Activated naive CD4-positive, alpha-beta T cell treated with anti-CD3 and anti-CD28 coated beads for 36 hours (primary cell): ENCODE measurements around the gene KCNH2. TPM values are rescaled to one million over a fixed set of nuclear protein-coding genes. Genes with fewer than 3 reads are reported as not detected.

Experiments
- CTCF ChIA-PET: fragments of 350-600 bp; sonication (Branson Sonifier 250); formaldehyde crosslinking; loops from one replicate; lab custom pipeline; 2021; ENCODE audit warnings: antibody characterized with exemption; lab: Charles Lee
- DNase-seq: peaks from one replicate; pipeline ENCODE4 v3.0.0-alpha.2; 2020
- H3K27ac Mint-ChIP-seq: one replicate; pipeline ENCODE4 v1.8.0; 2021; ENCODE audit warnings: mild to moderate bottlenecking, mixed read lengths
- H3K27me3 Mint-ChIP-seq: one replicate; pipeline ENCODE4 v1.8.0; 2021; ENCODE audit warnings: low read depth, mixed read lengths
- H3K36me3 Mint-ChIP-seq: one replicate; pipeline ENCODE4 v1.8.0; 2021; ENCODE audit warnings: low read depth, mixed read lengths
- H3K4me1 Mint-ChIP-seq: one replicate; pipeline ENCODE4 v1.8.0; 2021; ENCODE audit warnings: low read depth, mixed read lengths
- H3K4me3 Mint-ChIP-seq: one replicate; pipeline ENCODE4 v1.8.0; 2021; ENCODE audit warnings: mild to moderate bottlenecking, moderate library complexity, mixed read lengths
- H3K9me3 Mint-ChIP-seq: one replicate; pipeline ENCODE4 v1.8.0; 2021; ENCODE audit warnings: mixed read lengths
- intact Hi-C: fragments of 100-400 bp; cut with micrococcal nuclease; formaldehyde crosslinking; loops from one replicate; pipeline ENCODE4 v1.15.1; 2023
- total RNA-seq, 2 experiments: library from RNA; stranded (reverse); gene quantifications; one replicate each; pipeline ENCODE4 v1.2.3, GENCODE V29; 2021

Gene KCNH2
- total RNA-seq, 2 experiments from 2014 or later: 0.17 to 0.19 TPM

GRCh38 chr7:150926066-150926465 lies 52.1 kb downstream of the KCNH2 start:
- no peak overlapping the region for H3K4me3 Mint-ChIP-seq
- H3K36me3 Mint-ChIP-seq: no peaks in the 10 kb centered on the region
- no peaks in the 10 kb centered on the region for H3K27me3 Mint-ChIP-seq
- no peak overlapping the region for H3K27ac Mint-ChIP-seq
- intact Hi-C loops: no loop called here
- H3K4me1 Mint-ChIP-seq: peaks cover 10% of the 10 kb centered on the region
- CTCF ChIA-PET: interaction anchor here (0.7 to 1.7 kb wide), 2 partner anchors 28 to 186 kb away, joined by 3 to 5 read pairs; no protein-coding TSS in a partner anchor
- H3K9me3 Mint-ChIP-seq: no peaks in the 10 kb centered on the region
- no peak for DNase-seq

- Mint-ChIP-seq H3K27ac (no peak overlapping the region), H3K4me3 (no peak overlapping the region), H3K4me1 (peaks cover 10% of the 10 kb centered on the region), H3K9me3 (no peaks in the 10 kb centered on the region), H3K27me3 (no peaks in the 10 kb centered on the region), H3K36me3 (no peaks in the 10 kb centered on the region)
- intact Hi-C loops: no loop called here
- CTCF ChIA-PET: interaction anchor here (1.1 kb wide), 1 partner anchor 26 kb away, joined by 3 read pairs; no protein-coding TSS in a partner anchor
- no peak for DNase-seq
Observed at GRCh38 chr7:150924369-150924781, 53.7 kb downstream of the KCNH2 start.

GRCh38 chr7:150923802-150924201 lies 54.3 kb downstream of the KCNH2 start:
- H3K4me3 Mint-ChIP-seq: no peak overlapping the region
- CTCF ChIA-PET: interaction anchor here (1.0 to 1.1 kb wide), 3 partner anchors 25 to 187 kb away, joined by 3 to 4 read pairs (median 3); no protein-coding TSS in a partner anchor
- no peaks in the 10 kb centered on the region for H3K27me3 Mint-ChIP-seq
- H3K36me3 Mint-ChIP-seq: no peaks in the 10 kb centered on the region
- peaks cover 10% of the 10 kb centered on the region for H3K4me1 Mint-ChIP-seq
- no peak for DNase-seq
- H3K9me3 Mint-ChIP-seq: no peaks in the 10 kb centered on the region
- intact Hi-C loops: no loop called here
- no peak overlapping the region for H3K27ac Mint-ChIP-seq

GRCh38 chr7:150923196-150923595 lies 54.9 kb downstream of the KCNH2 start:
- Mint-ChIP-seq H3K27ac (no peak overlapping the region), H3K9me3 (no peaks in the 10 kb centered on the region), H3K4me1 (peaks cover 10% of the 10 kb centered on the region), H3K4me3 (no peak overlapping the region), H3K36me3 (no peaks in the 10 kb centered on the region), H3K27me3 (no peaks in the 10 kb centered on the region)
- CTCF ChIA-PET: interaction anchor here (1.0 to 1.1 kb wide), 2 partner anchors 62 to 187 kb away, joined by 3 to 4 read pairs; no protein-coding TSS in a partner anchor
- intact Hi-C loops: no loop called here
- no peak for DNase-seq

- Mint-ChIP-seq H3K27ac (no peak overlapping the region), H3K36me3 (no peaks in the 10 kb centered on the region), H3K4me3 (no peak overlapping the region), H3K27me3 (peaks cover 4% of the 10 kb centered on the region), H3K9me3 (no peaks in the 10 kb centered on the region), H3K4me1 (no peaks in the 10 kb centered on the region)
- intact Hi-C loops: no loop called here
- no peak for DNase-seq
- CTCF ChIA-PET: interaction anchor here (1.8 kb wide), 1 partner anchor 21 kb away, joined by 7 read pairs; no protein-coding TSS in a partner anchor
Observed at GRCh38 chr7:150919160-150919559, 59.0 kb downstream of the KCNH2 start.

GRCh38 chr7:150918378-150918777 lies 59.7 kb downstream of the KCNH2 start:
- no peak for DNase-seq
- Mint-ChIP-seq H3K4me1 (no peaks in the 10 kb centered on the region), H3K36me3 (no peaks in the 10 kb centered on the region), H3K27me3 (peaks cover 4% of the 10 kb centered on the region), H3K9me3 (no peaks in the 10 kb centered on the region), H3K4me3 (no peak overlapping the region), H3K27ac (no peak overlapping the region)
- intact Hi-C loops: no loop called here
- CTCF ChIA-PET: no interaction called here

GRCh38 chr7:150917969-150918368 lies 60.2 kb downstream of the KCNH2 start:
- Mint-ChIP-seq H3K27me3 (peaks cover 4% of the 10 kb centered on the region), H3K4me1 (no peaks in the 10 kb centered on the region), H3K9me3 (no peaks in the 10 kb centered on the region), H3K36me3 (no peaks in the 10 kb centered on the region), H3K27ac (no peak overlapping the region), H3K4me3 (no peak overlapping the region)
- CTCF ChIA-PET: no interaction called here
- intact Hi-C loops: no loop called here
- no peak for DNase-seq

GRCh38 chr7:150916670-150917069 lies 61.5 kb downstream of the KCNH2 start:
- intact Hi-C loops: no loop called here
- DNase-seq: no peak
- Mint-ChIP-seq H3K9me3 (no peaks in the 10 kb centered on the region), H3K27me3 (peaks cover 4% of the 10 kb centered on the region), H3K4me3 (no peak overlapping the region), H3K4me1 (no peaks in the 10 kb centered on the region), H3K36me3 (no peaks in the 10 kb centered on the region), H3K27ac (no peak overlapping the region)
- CTCF ChIA-PET: interaction anchor here (1.6 kb wide), 1 partner anchor 18 kb away, joined by 6 read pairs; no protein-coding TSS in a partner anchor

GRCh38 chr7:150914966-150915365 lies 63.2 kb downstream of the KCNH2 start:
- CTCF ChIA-PET: interaction anchor here (1.1 kb wide), 1 partner anchor 47 kb away, joined by 3 read pairs; no protein-coding TSS in a partner anchor
- Mint-ChIP-seq H3K27ac (no peak overlapping the region), H3K36me3 (no peaks in the 10 kb centered on the region), H3K4me3 (no peak overlapping the region), H3K27me3 (peaks cover 4% of the 10 kb centered on the region), H3K4me1 (no peaks in the 10 kb centered on the region), H3K9me3 (no peaks in the 10 kb centered on the region)
- intact Hi-C loops: no loop called here
- no peak for DNase-seq

GRCh38 chr7:150914196-150914595 lies 63.9 kb downstream of the KCNH2 start:
- H3K9me3 Mint-ChIP-seq: no peaks in the 10 kb centered on the region
- H3K4me3 Mint-ChIP-seq: no peak overlapping the region
- no peak for DNase-seq
- intact Hi-C loops: no loop called here
- H3K27me3 Mint-ChIP-seq: peaks cover 4% of the 10 kb centered on the region
- H3K4me1 Mint-ChIP-seq: peaks cover 4% of the 10 kb centered on the region
- no peak overlapping the region for H3K27ac Mint-ChIP-seq
- CTCF ChIA-PET: interaction anchor here (1.6 kb wide), 1 partner anchor 38 kb away, joined by 5 read pairs; no protein-coding TSS in a partner anchor
- H3K36me3 Mint-ChIP-seq: no peaks in the 10 kb centered on the region

GRCh38 chr7:150912427-150912826 lies 65.7 kb downstream of the KCNH2 start:
- Mint-ChIP-seq H3K4me3 (no peak overlapping the region), H3K27me3 (peaks cover 4% of the 10 kb centered on the region), H3K9me3 (no peaks in the 10 kb centered on the region), H3K4me1 (peaks cover 8% of the 10 kb centered on the region), H3K27ac (no peak overlapping the region), H3K36me3 (no peaks in the 10 kb centered on the region)
- DNase-seq: no peak
- CTCF ChIA-PET: interaction anchor here (1.1 to 2.4 kb wide), 3 partner anchors 14 to 49 kb away, joined by 3 to 16 read pairs (median 3); no protein-coding TSS in a partner anchor
- intact Hi-C loops: no loop called here

- H3K36me3 Mint-ChIP-seq: no peaks in the 10 kb centered on the region
Observed at GRCh38 chr7:150911590-150912267, 66.4 kb downstream of the KCNH2 start.

More at GRCh38 chr7:150911590-150912267, 66.4 kb downstream of the KCNH2 start:
- Mint-ChIP-seq H3K4me3 (no peak overlapping the region), H3K27ac (no peak overlapping the region), H3K27me3 (peaks cover 4% of the 10 kb centered on the region), H3K4me1 (peaks cover 8% of the 10 kb centered on the region), H3K9me3 (no peaks in the 10 kb centered on the region)
- DNase-seq: no peak
- CTCF ChIA-PET: interaction anchor here (1.0 to 2.4 kb wide), 3 partner anchors 13 to 50 kb away, joined by 3 to 16 read pairs (median 4); no protein-coding TSS in a partner anchor
- intact Hi-C loops: no loop called here
